Epidermal melanocyte (primary cell): ENCODE results near the gene OMD.
"Not testable (repeated sequence)": the region's sequence is repeated elsewhere in the genome, so short reads cannot be mapped to it uniquely, and the experiment has no call there.

Experiments
- DNase-seq: peaks from one replicate; pipeline ENCODE4 v3.0.0; 2011; ENCODE audit warnings: low spot score; ENCODE audit not compliant: insufficient read length

The OMD gene

DNA sequence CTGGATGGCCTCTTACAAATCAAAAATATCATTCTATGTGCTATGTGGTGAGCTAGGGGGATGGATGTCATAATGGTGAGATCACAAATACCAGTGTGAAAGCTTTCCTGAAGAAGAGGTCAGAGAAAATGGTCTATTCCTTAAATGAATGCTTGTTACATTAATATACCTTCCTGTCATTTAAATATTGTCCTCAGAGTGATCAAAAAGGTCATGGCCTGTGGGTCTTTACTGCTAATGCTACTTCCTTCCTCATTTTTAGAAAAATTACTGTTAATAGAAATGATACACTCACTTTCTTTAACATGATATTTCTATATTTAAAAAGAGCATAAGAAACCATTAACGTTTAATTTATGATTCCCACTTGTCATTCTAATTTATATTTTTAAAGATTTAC, 9.7 kb downstream of the OMD start:
- DNase-seq, result no peak

DNA sequence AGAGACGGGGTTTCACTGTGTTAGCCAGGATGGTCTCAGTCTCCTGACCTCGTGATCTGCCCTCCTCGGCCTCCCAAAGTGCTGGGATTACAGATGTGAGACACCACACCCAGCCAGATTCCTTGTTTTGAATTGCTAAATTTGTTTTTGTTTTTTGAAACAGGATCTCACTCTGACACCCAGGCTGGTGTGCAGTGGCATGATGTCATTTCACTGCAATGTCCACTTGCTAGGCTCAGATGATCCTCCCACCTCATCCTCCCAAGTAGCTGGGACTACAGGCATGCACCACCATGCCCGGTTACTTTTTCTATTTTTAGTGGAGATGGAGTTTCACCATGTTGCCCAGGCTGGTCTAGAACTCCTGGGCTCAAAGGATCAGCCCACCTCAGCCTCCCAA, 13.1 kb downstream of the OMD start:
- not testable (repeated sequence) for DNase-seq

DNA sequence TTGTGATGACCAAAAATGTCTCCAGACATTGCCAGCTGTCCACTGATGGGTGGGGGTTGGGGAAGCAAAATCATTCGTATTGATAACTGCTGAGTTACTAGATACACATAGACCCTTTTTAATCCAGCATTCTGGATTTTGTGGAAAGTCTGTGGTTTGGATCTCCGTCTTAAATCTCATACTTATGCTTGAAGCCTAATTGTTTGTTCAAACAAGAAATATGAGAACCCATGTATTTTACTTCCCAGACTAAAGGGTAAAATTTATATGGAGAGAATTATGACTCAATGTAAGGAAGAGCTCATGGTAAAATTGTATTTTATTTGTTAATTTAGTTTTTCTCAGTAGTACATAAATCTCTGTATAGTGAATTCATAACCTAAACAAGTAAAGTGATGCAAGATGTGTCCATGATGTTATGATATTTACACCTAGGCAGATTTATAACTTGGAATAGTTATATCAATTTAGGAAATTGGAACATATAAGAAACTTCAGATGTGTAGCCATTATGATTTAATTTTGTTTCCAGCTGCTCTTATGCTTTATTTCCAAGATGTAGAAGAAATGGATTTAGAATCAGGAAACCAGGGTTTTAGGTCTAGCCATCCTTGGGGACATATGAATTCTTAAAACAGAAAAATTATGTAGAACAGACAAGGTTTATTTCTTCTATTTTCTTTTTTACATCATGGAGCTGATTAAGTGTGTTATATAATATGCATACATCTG, 15.4 kb downstream of the OMD start:
- no peak for DNase-seq

DNA sequence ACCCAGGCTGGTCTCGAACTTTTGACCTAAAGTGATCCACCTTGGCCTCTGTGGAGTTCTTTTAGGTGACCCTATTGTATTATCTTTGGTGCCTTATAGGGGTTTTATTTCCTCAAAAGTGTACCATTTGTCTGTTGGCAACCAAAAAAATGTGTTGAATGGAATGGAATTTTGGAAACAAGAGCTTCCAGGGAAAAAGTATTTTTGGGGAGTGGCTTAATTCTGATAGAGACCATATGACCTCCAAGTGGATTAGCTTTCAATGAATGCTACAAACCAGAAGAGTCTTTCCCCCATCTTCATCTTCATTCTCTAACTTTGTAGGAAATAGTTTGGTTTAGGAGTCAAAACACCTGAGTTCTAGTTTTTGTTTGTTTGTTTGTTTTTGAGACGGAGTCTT, 16.5 kb downstream of the OMD start:
- no peak for DNase-seq

DNA sequence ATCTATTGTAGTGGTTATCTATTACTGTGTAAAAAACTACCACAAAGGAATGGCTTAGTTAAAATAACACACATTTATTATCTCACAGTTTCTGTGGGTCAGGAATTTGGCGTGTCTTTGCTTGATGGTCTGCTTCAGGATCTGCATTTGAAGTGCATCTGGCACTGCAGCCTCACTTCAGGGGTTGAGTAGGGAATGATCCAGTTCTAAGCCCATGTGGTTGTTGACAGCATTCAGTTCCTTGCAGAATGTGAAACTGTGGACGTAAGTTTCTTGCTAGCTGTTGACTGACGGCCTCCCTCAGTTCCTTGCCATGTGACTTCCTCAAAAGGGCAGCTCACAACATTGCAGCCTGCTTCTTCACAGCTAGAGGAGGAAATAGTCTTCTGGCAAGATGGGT, 17.8 kb downstream of the OMD start:
- no peak for DNase-seq

DNA sequence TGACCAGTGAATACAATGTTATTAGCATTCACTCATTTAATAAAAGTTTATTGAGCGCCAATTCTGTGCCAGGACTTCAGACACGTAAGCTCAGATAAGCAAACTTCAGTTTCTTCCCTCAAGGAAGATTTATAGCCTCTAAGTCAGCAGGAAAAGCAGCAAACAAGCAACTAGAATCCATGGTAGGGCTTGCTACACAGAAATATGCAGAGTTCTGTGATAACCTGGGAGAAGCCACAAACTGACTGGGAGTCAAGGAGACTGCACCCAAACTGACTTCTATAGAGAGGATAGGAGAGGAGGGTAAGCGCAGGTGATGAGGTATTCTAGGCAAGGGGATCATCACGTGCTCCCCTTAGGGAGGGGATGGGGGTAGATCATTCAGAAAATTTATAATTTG, 18.5 kb downstream of the OMD start:
- DNase-seq, result no peak

DNA sequence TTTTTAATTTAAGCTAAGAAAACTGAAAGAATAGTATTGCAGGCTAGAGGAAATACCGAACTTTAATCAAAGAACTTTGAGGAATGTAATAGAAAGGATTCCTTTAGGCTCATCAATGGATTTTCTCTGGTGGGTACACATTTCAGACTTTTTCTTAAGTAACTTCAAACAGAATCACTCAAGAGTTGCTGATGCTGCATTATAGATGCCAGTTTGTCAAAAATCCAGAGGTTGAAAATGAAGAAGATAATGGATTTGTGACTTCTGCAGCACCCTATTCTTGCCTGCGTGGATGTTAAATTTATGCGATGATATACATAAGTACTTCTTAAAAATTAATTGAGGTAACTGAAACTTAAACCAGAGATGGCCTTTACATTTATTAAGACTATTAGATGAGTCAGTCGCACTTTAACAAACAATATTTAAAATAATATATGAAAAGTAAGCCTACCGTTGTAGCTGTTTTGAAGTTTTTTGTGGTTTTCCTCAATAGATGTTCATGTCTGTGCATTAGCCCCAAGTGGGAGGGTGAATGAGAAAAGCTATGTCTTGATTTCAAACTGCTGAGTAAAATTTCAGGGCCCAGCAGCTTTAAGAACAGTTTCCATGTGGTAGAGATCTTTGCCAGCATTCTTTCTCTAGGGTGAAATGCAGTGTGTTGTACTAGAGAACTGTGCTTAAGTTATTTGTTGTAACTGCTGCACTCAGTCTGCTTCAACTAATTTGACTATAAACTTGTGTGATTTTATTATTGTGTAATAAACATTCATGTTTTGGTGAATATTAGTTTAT, 20.0 kb downstream of the OMD start, which contains the start of gene OGN:
Gene OGN, minus strand, starts transcription at position 537 of the 795 bp plus-strand sequence. CDS start 1,171 bp downstream, outside the sequence.
- DNase-seq, result no peak

DNA sequence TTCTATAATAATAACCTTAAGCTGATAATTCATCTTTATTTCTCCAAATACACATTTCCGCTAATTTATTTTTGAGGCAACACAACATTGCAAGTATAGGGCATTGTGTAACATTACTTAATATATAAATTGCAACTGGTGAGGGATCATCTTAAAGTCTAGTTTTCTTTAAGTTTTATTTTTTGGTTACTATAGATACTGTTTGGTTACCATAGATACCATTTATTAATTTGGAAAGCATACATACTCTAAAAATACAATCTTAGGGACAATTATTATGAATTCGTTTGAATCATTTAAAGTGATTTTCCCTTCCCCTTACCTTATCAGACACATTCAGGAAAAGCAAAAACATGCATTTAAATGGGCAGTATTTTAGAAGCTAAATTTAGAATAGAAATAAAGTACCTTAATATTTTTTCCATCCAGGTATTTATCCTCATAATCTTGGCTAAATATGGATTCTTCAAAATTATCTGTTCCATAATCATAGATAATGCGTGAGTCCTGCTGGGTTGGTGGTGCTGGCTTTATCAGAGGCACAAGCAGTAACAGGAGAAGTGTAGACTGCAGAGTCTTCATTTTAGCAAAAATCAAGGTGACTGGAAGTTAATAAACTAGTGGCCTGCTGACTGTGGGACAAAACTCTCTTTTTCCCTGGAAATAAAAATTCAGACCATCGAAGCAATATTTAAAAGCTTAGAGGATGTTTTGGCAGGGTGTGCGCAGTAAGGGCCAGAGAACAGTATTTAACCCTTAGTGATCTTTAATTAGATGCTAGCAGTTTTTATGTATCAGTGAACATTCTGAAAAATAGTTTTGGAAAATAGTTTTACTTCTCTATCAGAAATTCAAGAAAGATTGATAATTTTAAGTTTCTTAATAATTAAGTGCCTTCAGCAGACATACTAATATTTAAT, 21.2 kb downstream of the OMD start:
- no peak for DNase-seq

DNA sequence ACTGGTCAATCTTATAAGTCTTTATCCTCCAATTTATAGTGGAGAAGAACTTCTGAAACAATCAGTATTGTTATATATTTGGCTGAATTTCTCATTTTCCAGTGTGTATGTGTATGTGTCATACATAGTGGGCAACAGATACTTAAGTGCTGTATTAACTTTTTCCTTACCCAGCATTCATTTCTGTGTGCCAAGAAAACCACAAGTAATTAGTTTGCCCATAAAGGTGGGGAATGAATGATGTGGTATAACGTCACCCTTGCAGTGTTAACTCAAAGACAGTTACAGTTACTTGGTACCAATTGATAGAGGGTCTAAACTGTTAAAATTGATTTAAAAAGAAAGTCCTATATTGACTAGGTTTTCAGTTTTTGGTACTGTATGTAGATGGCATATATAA, 21.9 kb downstream of the OMD start:
- DNase-seq, result no peak

DNA sequence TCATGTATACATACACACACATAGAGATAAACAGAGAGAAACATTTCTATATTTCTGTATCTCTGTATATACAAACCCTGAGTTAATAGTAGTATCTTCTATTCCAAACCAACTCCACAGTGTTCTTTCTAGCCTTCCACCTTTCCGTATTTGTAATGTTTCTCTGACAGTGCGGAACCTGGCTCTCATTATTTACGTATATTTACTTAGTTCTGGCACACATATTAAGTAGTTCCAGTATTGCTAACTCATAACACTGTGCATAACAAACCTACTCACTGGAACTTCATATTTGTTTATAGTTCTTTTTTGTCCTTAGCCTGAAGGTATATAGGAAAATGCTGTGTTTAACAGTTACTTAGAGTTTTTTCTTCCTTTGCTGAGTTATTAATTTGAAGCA, 26.4 kb downstream of the OMD start:
- no peak for DNase-seq

DNA sequence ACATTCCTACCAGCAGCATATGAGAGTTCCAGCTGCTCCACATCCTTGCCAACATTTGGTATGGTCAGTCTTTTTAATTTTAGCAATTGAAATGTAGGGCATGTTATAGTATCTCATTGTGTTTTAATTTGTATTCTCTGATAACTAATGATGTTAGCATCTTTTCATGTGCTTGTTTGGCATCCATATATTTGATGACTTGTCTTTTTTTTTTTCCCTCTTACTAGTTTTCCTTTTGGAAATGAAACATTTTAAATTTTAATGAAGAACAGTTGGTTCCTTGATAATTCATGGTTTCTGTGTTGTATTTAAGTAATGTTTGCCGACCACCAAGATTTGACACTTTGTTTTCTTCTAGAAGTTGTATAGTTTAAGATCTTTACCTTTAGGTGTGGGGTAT, 28.7 kb downstream of the OMD start:
- DNase-seq, result no peak

DNA sequence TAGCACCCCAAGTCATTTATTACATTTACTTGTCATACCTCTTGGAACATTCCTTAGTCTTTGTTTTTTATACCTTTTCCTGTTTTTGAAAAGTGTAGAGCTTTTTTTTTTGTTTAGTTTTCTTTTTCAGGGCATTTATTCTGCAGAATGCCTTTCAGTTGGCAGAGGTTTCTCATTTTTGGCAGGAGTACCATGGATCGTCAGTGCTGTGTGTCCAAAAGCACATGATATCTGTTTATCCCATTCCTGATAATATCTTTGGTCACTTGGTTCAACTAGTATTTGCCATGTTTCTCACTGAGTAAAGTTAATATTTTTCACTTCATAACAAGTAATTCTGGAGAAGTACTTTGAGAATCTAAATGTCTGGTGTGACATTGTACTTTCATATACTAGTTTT, 30.6 kb downstream of the OMD start:
- DNase-seq, result no peak

DNA sequence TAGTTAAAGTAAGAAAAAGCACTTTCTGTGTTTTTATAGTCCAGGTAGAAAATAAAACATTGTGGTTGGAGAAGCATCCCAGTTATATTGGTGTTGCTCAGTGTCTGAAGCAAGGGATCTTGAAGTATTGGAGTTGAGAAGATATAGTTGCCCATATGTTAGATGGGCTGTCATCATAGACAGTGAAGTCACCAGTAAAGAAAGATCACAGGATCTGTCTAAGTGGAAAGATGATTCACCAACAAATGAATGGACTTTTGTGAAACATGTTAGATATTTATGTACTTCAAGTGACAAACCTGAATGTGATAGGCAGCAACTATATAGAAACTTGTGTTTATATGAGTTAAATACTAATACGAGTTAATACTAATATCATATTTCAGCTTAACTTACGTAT, 31.6 kb downstream of the OMD start:
- no peak for DNase-seq

DNA sequence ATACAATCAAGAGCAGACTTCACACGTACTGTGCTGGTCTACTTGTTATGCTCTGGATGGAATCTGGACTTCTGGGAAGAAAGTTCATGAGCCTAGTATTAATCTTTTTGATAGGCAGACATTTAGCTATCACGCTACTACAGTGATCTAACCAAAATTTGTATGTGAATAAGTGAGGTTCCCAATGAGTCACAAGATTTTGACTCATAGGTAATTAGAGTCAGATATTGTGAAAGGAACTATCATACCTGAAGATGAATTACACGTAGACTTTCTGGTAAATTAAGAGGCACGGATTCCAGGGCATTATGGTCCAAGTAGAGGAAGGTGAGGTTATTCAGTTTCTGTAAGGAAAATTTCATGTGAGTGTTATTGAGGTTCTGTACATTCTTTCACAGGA, 38.3 kb downstream of the OMD start:
- DNase-seq, result no peak

DNA sequence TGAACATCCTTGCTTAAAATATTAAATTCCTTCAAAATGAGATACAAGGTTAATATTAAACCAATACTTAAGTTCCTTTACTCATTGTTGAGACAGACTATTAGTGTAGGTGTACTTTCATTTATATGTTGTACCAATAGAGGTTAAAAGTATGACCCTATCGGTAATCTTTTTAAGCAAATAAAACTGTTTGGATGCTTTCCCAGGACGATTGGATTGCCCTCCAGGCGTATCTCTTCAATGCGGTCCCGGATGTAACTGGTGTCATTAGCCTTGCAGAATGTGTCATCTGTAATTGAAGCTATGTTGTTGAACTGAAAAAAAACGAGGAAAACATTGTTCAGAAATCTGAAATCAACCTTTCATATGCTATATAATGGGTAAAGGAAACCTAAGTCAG, 38.8 kb downstream of the OMD start:
- no peak for DNase-seq

DNA sequence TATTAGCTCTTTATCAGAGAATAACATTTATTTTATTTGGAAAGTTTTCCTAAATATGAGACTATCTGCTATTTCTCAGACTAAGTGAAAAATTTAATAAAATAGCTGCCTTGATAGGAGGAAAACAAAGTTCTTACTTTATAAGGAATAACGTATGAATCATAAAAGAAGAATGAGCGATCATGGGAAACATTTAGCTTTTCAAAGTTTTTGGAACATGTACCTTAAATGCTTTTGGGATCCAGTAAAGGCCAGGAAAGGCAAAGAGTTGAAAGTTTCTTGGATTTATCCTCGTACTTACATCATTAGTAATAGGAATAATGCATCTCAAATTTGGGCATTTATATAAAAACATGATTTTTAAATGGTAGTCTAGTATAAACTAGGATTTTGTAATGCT, 39.3 kb downstream of the OMD start:
- DNase-seq, result no peak

DNA sequence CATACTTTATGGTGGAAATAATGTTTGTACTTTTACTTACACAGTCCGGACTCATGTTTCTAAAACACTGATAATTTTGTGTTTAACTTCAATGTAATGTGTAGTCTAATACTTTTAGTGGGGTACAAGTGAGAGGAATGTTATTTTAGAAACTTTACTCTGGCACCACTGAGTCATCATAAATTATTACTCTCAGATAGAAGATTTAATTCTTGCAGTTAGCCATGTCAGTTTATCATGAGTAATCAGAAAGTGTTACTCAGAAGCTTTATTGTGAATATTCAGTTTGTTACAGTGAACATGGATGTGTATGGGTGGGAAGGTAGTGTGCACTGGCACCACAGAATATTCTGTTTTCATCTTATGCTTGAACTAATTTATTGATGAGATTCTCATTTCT, 39.9 kb downstream of the OMD start:
- no peak for DNase-seq

DNA sequence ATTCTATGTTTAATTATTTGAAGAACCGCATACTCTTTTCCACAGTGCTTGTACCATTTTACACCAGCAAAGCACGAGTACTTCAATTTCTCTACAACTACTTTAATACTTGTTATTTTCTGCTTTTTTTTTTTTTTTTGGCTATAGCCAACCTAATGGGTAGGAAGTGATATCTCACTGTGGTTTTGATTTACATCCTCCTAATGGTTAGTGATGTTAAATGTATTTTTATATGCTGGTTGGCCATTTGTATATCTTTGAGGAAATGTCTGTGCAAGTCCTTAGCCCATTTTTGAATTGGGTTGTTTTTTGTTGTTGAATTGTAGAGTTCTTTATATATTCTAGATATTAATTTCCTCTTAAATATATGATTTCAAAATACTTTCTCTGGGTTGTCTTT, 42.5 kb downstream of the OMD start:
- no peak for DNase-seq

DNA sequence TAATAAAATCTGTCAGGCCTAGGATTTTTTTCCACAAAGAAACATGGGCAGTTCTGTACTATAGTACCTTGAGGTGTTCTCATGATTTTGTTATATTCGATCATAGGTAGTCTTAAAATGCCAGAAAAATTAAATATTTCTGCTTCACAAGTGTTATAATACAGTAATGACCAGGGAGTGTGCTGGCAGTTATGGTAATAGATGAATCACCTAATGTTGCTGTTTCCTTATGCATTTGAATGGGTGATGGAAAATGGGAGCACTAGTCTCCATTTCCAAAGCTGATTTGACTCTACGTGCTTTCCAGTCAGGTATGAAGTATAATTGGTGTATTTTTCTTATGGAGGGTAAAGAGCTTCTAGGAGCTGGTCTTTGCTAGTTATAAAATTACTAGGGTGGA, 43.7 kb downstream of the OMD start:
- DNase-seq, result no peak

DNA sequence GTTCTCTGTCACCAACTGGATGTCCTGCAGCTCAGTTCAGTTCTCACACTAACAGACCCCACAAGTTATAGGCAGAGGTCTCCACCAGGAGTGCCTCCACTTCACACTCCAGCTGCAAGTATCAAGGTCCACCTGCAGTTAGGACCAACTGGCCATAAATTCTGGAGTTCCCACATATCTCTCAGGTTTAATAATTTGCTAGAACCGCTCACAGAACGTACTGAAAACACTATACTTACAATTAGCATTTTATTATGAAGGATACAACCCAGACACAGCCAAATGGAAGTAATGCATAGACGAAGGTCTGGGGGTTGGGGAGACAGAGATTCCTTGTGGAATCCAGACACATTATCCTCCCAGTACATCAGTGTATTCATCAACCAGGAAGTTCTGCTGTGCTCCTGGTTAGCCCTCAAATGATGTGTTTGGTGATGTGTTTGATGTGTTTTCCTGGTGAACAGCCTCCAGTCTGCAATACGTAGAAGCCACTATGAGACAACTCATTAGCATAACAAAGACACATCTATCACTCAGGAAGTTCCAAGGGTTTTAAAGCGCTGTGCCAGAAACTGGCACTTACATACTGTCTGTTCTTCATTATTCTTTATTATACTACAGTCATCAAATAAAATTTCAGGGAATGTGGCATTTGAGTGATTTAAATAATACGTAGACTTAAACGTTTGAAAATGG, 45.3 kb downstream of the OMD start:
- DNase-seq, result no peak

DNA sequence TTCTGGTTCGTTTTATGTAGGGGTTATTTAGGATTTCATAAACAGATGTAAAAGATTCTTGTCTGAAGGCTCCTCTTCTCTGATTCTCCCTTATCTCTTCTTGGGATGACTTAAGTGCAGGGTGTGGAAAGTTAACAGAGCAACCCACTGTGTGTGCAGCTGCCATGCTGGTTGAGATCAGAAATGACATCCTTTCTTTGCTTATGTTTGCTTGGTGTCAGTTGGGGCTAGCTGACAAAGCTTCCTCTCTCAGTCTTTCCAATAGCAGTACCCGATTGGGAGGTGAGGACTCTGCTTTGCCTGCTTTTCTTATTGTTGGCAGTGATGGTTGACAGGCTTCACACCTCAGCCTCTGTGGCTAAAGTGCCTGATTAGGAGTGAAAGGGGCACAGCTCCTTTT, 46.4 kb downstream of the OMD start:
- no peak for DNase-seq
